NK-92 (cell line): ENCODE results near the gene NAT8L.

ENCODE experiments used
- DNase-seq: peaks from one replicate; lab custom pipeline; 2025; ENCODE audit not compliant: unreplicated experiment; lab: John Stamatoyannopoulos, UW

NAT8L gene

GRCh38 chr4:2044542-2045517 is 14.3 kb upstream of the NAT8L start:
- no peak for DNase-seq

GRCh38 chr4:2045518-2045951 is 13.6 kb upstream of the NAT8L start:
- no peak for DNase-seq

GRCh38 chr4:2046031-2046961 is 12.8 kb upstream of the NAT8L start:
- no peak for DNase-seq

- DNase-seq, result no peak
Observed at GRCh38 chr4:2047031-2047660, 12.0 kb upstream of the NAT8L start.

- no peak for DNase-seq
Observed at GRCh38 chr4:2047781-2048581, 11.1 kb upstream of the NAT8L start.

GRCh38 chr4:2048831-2049230 is 10.3 kb upstream of the NAT8L start:
- DNase-seq, result no peak

GRCh38 chr4:2049381-2049780 is 9.7 kb upstream of the NAT8L start:
- no peak for DNase-seq

GRCh38 chr4:2049811-2050210 is 9.3 kb upstream of the NAT8L start:
- DNase-seq, result no peak

- no peak for DNase-seq
Observed at GRCh38 chr4:2051086-2051485, 8.0 kb upstream of the NAT8L start.

GRCh38 chr4:2054217-2054616 is 4.9 kb upstream of the NAT8L start:
- DNase-seq, result no peak

- DNase-seq, result no peak
Observed at GRCh38 chr4:2057382-2058065, 1.6 kb upstream of the NAT8L start.

GRCh38 chr4:2058264-2059045 is 672 bp upstream of the NAT8L start:
- no peak for DNase-seq

- DNase-seq, result no peak
Observed at GRCh38 chr4:2059726-2060602, 837 bp downstream of the NAT8L start.

GRCh38 chr4:2060611-2061185 is 1.6 kb downstream of the NAT8L start:
- DNase-seq, result no peak

GRCh38 chr4:2061186-2062131 is 2.3 kb downstream of the NAT8L start:
- no peak for DNase-seq

GRCh38 chr4:2062168-2062807 is 3.2 kb downstream of the NAT8L start:
- DNase-seq, result no peak
